ENCODE results near the gene B3GAT1. TPM values are rescaled to one million over a fixed set of nuclear protein-coding genes. Genes with fewer than 3 reads are reported as not detected.

B3GAT1 gene
- total RNA-seq, 4 donors from 2014 or later: 0.13 to 0.58 (median 0.44) TPM; not detected in 1

GRCh38 chr11:134425816-134426536 lies 13.9 kb upstream of the B3GAT1 start:
- intact Hi-C loops (cut with DNase I; ENCODE audit: low total_unique reads): no loop called here
- WGBS, 2 donors: 57 to 65% methylated on average over 16 of the region's 16 CpGs
- DNase-seq (ENCODE audit: low spot score in 2 of 2): no peak
- H3K4me3 ChIP-seq (ENCODE audit: low read depth, poor library complexity, severe bottlenecking): no peak overlapping the region
- TF ChIP-seq, protein P1, sequence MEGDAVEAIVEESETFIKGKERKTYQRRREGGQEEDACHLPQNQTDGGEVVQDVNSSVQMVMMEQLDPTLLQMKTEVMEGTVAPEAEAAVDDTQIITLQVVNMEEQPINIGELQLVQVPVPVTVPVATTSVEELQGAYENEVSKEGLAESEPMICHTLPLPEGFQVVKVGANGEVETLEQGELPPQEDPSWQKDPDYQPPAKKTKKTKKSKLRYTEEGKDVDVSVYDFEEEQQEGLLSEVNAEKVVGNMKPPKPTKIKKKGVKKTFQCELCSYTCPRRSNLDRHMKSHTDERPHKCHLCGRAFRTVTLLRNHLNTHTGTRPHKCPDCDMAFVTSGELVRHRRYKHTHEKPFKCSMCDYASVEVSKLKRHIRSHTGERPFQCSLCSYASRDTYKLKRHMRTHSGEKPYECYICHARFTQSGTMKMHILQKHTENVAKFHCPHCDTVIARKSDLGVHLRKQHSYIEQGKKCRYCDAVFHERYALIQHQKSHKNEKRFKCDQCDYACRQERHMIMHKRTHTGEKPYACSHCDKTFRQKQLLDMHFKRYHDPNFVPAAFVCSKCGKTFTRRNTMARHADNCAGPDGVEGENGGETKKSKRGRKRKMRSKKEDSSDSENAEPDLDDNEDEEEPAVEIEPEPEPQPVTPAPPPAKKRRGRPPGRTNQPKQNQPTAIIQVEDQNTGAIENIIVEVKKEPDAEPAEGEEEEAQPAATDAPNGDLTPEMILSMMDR (IDR thresholded peaks at IDR 0.05): no peak
- TF ChIP-seq POLR2A (IDR thresholded peaks at IDR 0.05): no peak

- WGBS, 2 donors: 58 to 69% methylated on average over 2 of the region's 2 CpGs
- TF ChIP-seq, protein P1 (IDR thresholded peaks at IDR 0.05): no peak
- TF ChIP-seq POLR2A (IDR thresholded peaks at IDR 0.05): no peak
- H3K4me3 ChIP-seq (ENCODE audit: low read depth, poor library complexity, severe bottlenecking): no peak overlapping the region
- no peak for DNase-seq (ENCODE audit: low spot score in 2 of 2)
- intact Hi-C loops (cut with DNase I; ENCODE audit: low total_unique reads): no loop called here
Measured at GRCh38 chr11:134425413-134425812, 13.4 kb upstream of the B3GAT1 start.

DNA sequence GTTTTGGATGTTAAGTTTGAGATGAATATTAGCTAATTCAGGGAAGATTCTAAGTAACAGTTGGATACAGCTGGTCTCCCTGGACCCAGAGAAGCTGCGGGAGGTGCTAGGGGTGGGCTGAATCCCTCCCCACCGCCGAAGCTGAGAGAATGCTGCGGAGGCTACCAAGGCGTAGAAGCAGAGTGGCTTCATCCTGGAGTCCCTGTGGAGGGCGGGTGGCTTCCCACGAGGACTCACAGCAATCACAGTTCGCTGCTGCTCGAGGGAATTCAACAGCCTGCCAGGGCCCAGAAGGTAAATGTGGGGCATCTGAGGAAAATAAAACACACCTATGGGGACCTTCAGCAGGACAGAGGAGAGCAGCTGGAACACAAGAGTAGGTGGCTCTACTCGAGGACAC lies 11.1 kb upstream of the B3GAT1 start:
- H3K4me3 ChIP-seq (ENCODE audit: low read depth, poor library complexity, severe bottlenecking): no peak overlapping the region
- intact Hi-C loops (cut with DNase I; ENCODE audit: low total_unique reads): no loop called here
- 87 to 90% methylated on average over 10 of the region's 10 CpGs for WGBS, 2 donors
- no peak for DNase-seq (ENCODE audit: low spot score in 2 of 2)
- no peak for TF ChIP-seq POLR2A (IDR thresholded peaks at IDR 0.05)
- TF ChIP-seq, protein P1 (IDR thresholded peaks at IDR 0.05): no peak

- H3K4me3 ChIP-seq (ENCODE audit: low read depth, poor library complexity, severe bottlenecking): no peak overlapping the region
- intact Hi-C loops (cut with DNase I; ENCODE audit: low total_unique reads): no loop called here
- TF ChIP-seq POLR2A (IDR thresholded peaks at IDR 0.05): no peak
- TF ChIP-seq, protein P1 (IDR thresholded peaks at IDR 0.05): no peak
Measured at GRCh38 chr11:134417871-134418840, 6.1 kb upstream of the B3GAT1 start.

DNA sequence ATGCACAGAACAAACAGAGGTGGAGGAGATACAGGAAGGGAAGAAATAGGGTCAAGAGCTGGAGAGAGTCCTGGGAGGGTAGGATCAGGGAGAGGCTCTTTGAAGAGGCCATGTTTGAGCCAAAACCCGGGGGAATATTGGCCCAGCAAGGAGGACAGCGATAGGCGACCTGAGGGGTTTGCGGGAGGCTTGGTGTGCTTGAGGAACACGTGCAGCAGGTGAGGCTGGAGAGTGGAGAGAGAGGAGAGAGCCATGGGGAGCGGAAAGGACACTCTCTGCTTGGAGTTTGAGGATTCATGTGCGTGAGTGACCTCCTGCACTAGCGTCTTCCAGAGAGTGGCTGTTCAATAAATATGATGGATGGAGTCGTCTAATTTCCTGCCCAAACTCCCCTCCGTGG lies 4.7 kb upstream of the B3GAT1 start:
- H3K4me3 ChIP-seq (ENCODE audit: low read depth, poor library complexity, severe bottlenecking): no peak overlapping the region
- no peak for DNase-seq (ENCODE audit: low spot score in 2 of 2)
- intact Hi-C loops (cut with DNase I; ENCODE audit: low total_unique reads): no loop called here
- 72 to 73% methylated on average over 10 of the region's 10 CpGs for WGBS, 2 donors
- TF ChIP-seq, protein P1 (IDR thresholded peaks at IDR 0.05): no peak

More at GRCh38 chr11:134417871-134418840, 6.1 kb upstream of the B3GAT1 start:
- no peak for DNase-seq (ENCODE audit: low spot score in 2 of 2)
- WGBS, 2 donors: 39 to 50% methylated on average over 14 of the region's 14 CpGs

All from lower leg skin (tissue), 4 donors.